Natural killer cell (primary cell): Measurements from ENCODE around the gene ZDHHC5. TPM values are rescaled to one million over a fixed set of nuclear protein-coding genes. Genes with fewer than 3 reads are reported as not detected.
A peak's percentile ranks its signal among the peaks of the same experiment; 100 is the strongest.

ENCODE experiments used
- ATAC-seq, 3 donors: fragments of 150-1000 bp in 2 of 3; fragments of 200-7000 bp in 1 of 3; cut with Tn5 transposase; 1 replicate in 1 of 3; 2 replicates in 2 of 3; pipeline ENCODE4 v1.10.0; 2021; ENCODE audit warnings: mild to moderate bottlenecking in 2 of 3, moderate library complexity in 2 of 3
- DNase-seq, 2 donors: peaks; one replicate each; pipeline versions ENCODE4 v3.0.0 to v3.0.0-alpha.2; 2013 to 2021; ENCODE audit warnings: mixed read lengths in 1 of 2
- H3K27ac ChIP-seq: one replicate; pipeline ENCODE4 v1.5.1; 2013; ENCODE audit warnings: mild to moderate bottlenecking, low read length
- H3K27me3 ChIP-seq: one replicate; pipeline ENCODE4 v1.6.1; 2013; ENCODE audit warnings: low read length; ENCODE audit not compliant: control insufficient read depth, insufficient read depth
- H3K36me3 ChIP-seq: one replicate; pipeline ENCODE4 v1.6.1; 2013; ENCODE audit warnings: low read length; ENCODE audit not compliant: control insufficient read depth, insufficient read depth
- H3K4me1 ChIP-seq: one replicate; pipeline ENCODE4 v1.6.1; 2013; ENCODE audit warnings: low read length; ENCODE audit not compliant: control insufficient read depth, insufficient read depth
- H3K4me3 ChIP-seq: one replicate; pipeline ENCODE4 v1.5.1; 2013; ENCODE audit warnings: low read length
- H3K9me3 ChIP-seq: one replicate; pipeline ENCODE4 v1.6.1; 2013; ENCODE audit warnings: low read length; ENCODE audit not compliant: control insufficient read depth, insufficient read depth
- H3K27ac Mint-ChIP-seq, 2 donors: one replicate each; pipeline ENCODE4 v1.8.0; 2022; ENCODE audit warnings: mild to moderate bottlenecking in 2 of 2, mixed read lengths in 2 of 2, moderate library complexity in 1 of 2
- H3K27me3 Mint-ChIP-seq, 2 donors: one replicate each; pipeline ENCODE4 v1.8.0; 2022; ENCODE audit warnings: low read depth in 2 of 2, mixed read lengths in 2 of 2
- H3K36me3 Mint-ChIP-seq: one replicate; pipeline ENCODE4 v1.8.0; 2022; ENCODE audit warnings: mixed read lengths
- H3K4me1 Mint-ChIP-seq, 2 donors: one replicate each; pipeline ENCODE4 v1.8.0; 2022; ENCODE audit warnings: mixed read lengths in 2 of 2
- H3K4me3 Mint-ChIP-seq: one replicate; pipeline ENCODE4 v1.8.0; 2022; ENCODE audit warnings: mild to moderate bottlenecking, moderate library complexity, mixed read lengths
- H3K9me3 Mint-ChIP-seq, 2 donors: one replicate each; pipeline ENCODE4 v1.8.0; 2022; ENCODE audit warnings: mixed read lengths in 2 of 2
- WGBS: methylation state at CpG from one replicate; pipeline ENCODE4 v1.1.7; 2013; ENCODE audit warnings: missing lambda C conversion rate; ENCODE audit not compliant: insufficient coverage; 5-methylcytosine and 5-hydroxymethylcytosine counted together
- intact Hi-C: fragments of 100-400 bp; cut with micrococcal nuclease; formaldehyde crosslinking; loops from one replicate; pipeline ENCODE4 v1.14.2; 2022
- total RNA-seq, 4 donors: library from RNA; stranded (reverse); fragments of 120-200 nt in 1 of 4; gene quantifications; one replicate each; pipeline versions ENCODE4 v1.2.3 to v1.2.4, GENCODE V29; 2013 to 2022
- TF ChIP-seq, protein P1 (sequence below): fragments of 200-600 bp; IDR thresholded peaks from one replicate; pipeline ENCODE4 v1.8.0; 2022; ENCODE audit warnings: antibody characterized with exemption

ZDHHC5 gene
- total RNA-seq, 3 donors from 2014 or later (not counting 1 experiment from before 2014, with no cell fraction given) = 46.1 to 64.0 (median 55.5) TPM

DNA sequence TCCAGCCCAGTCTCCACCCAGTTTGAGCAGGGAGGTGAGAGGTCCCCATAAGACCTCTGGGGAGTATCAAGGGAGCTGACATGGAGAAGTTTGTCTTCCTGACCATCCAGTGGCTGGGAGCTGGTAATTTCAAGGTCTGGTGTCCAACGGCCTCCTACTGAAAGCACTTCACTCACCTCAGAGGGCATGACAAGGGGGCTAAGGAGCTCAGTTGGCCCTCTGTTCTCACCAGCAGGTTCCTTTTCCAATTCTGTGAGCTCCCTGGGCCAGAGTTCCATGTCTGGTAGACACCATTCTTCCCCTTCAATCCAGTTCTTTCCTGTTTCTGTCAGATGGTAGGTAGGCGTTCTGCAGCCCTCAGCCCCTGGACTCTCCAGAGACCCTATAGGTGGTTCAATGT is 76.4 kb downstream of the ZDHHC5 start:
- Mint-ChIP-seq H3K36me3 (no peaks in the 10 kb centered on the region), H3K27me3 (no peaks in the 10 kb centered on the region), H3K9me3 (no peaks in the 10 kb centered on the region), H3K4me3 (no peak overlapping the region), H3K4me1 (peaks cover 18 to 36% of the 10 kb centered on the region in 2 donors), H3K27ac (peak overlapping the region; percentile 51 to 60)
- no peak for ATAC-seq
- no peak overlapping the region for H3K4me3 ChIP-seq
- intact Hi-C loops = no loop called here
- peaks cover 17% of the 10 kb centered on the region for H3K4me1 ChIP-seq
- H3K9me3 ChIP-seq = no peaks in the 10 kb centered on the region
- H3K27me3 ChIP-seq = no peaks in the 10 kb centered on the region
- 87% methylated on average over 2 of the region's 2 CpGs for WGBS
- no peak for DNase-seq
- H3K27ac ChIP-seq = no peak overlapping the region
- peaks cover 39% of the 10 kb centered on the region for H3K36me3 ChIP-seq
- TF ChIP-seq, protein P1, sequence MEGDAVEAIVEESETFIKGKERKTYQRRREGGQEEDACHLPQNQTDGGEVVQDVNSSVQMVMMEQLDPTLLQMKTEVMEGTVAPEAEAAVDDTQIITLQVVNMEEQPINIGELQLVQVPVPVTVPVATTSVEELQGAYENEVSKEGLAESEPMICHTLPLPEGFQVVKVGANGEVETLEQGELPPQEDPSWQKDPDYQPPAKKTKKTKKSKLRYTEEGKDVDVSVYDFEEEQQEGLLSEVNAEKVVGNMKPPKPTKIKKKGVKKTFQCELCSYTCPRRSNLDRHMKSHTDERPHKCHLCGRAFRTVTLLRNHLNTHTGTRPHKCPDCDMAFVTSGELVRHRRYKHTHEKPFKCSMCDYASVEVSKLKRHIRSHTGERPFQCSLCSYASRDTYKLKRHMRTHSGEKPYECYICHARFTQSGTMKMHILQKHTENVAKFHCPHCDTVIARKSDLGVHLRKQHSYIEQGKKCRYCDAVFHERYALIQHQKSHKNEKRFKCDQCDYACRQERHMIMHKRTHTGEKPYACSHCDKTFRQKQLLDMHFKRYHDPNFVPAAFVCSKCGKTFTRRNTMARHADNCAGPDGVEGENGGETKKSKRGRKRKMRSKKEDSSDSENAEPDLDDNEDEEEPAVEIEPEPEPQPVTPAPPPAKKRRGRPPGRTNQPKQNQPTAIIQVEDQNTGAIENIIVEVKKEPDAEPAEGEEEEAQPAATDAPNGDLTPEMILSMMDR = no peak

DNA sequence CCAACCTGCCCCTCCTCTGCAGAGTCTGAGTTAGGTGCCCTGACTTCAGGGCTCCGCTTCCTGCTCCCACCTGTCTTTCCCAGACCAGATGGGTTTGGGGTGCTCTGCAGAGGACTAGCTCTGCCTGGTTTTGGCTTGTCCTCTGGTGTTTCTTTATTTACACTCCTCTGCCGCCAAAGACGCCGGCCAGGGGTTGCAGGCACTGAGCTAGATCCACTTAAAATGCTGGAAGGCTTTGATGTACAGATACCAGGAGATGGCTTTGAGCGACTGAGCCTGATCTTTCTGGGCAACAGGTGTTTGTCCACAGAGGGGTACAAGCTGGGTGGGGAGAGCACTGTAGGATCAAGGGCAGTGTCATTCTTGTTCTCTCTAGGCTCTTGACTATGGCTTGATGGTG is 77.3 kb downstream of the ZDHHC5 start:
- no peak for ATAC-seq
- Mint-ChIP-seq H3K4me3 (no peak overlapping the region), H3K4me1 (peaks cover 18 to 36% of the 10 kb centered on the region in 2 donors), H3K27ac (peak overlapping the region; percentile 55 to 64), H3K36me3 (no peaks in the 10 kb centered on the region), H3K9me3 (no peaks in the 10 kb centered on the region), H3K27me3 (no peaks in the 10 kb centered on the region)
- 99% methylated on average over 5 of the region's 5 CpGs for WGBS
- TF ChIP-seq, protein P1 = no peak
- Histone ChIP-seq H3K4me1 (peaks cover 17% of the 10 kb centered on the region), H3K27me3 (no peaks in the 10 kb centered on the region), H3K9me3 (no peaks in the 10 kb centered on the region), H3K36me3 (peaks cover 39% of the 10 kb centered on the region), H3K4me3 (no peak overlapping the region), H3K27ac (no peak overlapping the region)
- intact Hi-C loops = no loop called here
- DNase-seq = no peak

DNA sequence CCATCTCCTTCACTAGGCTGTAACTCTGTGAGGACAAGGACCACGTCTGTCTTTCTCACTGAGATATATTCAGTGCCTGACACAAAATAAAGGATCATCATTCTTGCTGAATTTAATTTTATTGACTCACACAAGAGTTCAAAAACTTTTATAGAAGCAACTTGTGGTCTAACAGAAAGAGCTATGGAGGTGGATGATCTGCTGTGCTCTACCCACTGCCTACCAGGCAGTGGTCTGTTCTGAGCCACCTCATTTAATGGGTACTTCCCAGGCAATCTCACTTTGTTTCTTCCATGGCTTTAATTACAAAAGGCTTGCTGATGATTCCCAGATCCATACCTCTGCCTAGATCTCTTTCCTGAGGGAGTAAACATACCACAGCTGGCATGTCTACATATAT is 79.0 kb downstream of the ZDHHC5 start:
- H3K27ac Mint-ChIP-seq = peak overlapping the region; percentile 45 to 78
- intact Hi-C loops = no loop called here
- H3K36me3 ChIP-seq = peaks cover 39% of the 10 kb centered on the region
- no peaks in the 10 kb centered on the region for H3K27me3 ChIP-seq
- DNase-seq (no peak), ATAC-seq (no peak)
- no peaks in the 10 kb centered on the region for H3K9me3 Mint-ChIP-seq
- peaks cover 9 to 22% of the 10 kb centered on the region in 2 donors for H3K4me1 Mint-ChIP-seq
- H3K36me3 Mint-ChIP-seq = no peaks in the 10 kb centered on the region
- H3K4me3 Mint-ChIP-seq = no peak overlapping the region
- 100% methylated on average over 1 of the region's 1 CpG for WGBS
- TF ChIP-seq, protein P1 = no peak
- H3K27ac ChIP-seq = no peak overlapping the region
- peaks cover 13% of the 10 kb centered on the region for H3K4me1 ChIP-seq
- H3K27me3 Mint-ChIP-seq = no peaks in the 10 kb centered on the region
- H3K9me3 ChIP-seq = no peaks in the 10 kb centered on the region
- H3K4me3 ChIP-seq = no peak overlapping the region

Other genes starting within 250 kb of the ZDHHC5 start
- gene SLC43A3, start 241.0 kb upstream of the ZDHHC5 start, total RNA-seq = 10 to 100 TPM; 17.0 to 22.2 (median 20.7) TPM
- under 1 TPM; 0.38 to 0.61 (median 0.48) TPM for gene RTN4RL2, start 207.6 kb upstream of the ZDHHC5 start, total RNA-seq
- 10 to 100 TPM; 11.3 to 20.6 (median 13.9) TPM for gene SLC43A1, start 152.4 kb upstream of the ZDHHC5 start, total RNA-seq
- 10 to 100 TPM; 15.0 to 18.8 (median 17.1) TPM for gene TIMM10, start 137.4 kb upstream of the ZDHHC5 start, total RNA-seq
- gene SMTNL1, start 130.5 kb upstream of the ZDHHC5 start, total RNA-seq = not detected
- 100 to 1,000 TPM in 2 of 3 donors, 10 to 100 TPM in 1; 89.1 to 108 (median 103) TPM for gene UBE2L6, start 100.4 kb upstream of the ZDHHC5 start, total RNA-seq
- under 1 TPM in 1 of 3 donors, not detected in 2; 0.50 TPM for gene SERPING1, start 70.4 kb upstream of the ZDHHC5 start, total RNA-seq
- 1 to 10 TPM; 1.2 to 1.3 (median 1.2) TPM for gene YPEL4, start 18.2 kb upstream of the ZDHHC5 start, total RNA-seq
- gene CLP1, start 10.4 kb upstream of the ZDHHC5 start, total RNA-seq = 10 to 100 TPM; 18.5 to 23.1 (median 22.8) TPM
- gene MED19, start 44.1 kb downstream of the ZDHHC5 start, total RNA-seq = 10 to 100 TPM; 11.0 to 15.1 (median 13.3) TPM
- 10 to 100 TPM; 43.6 to 70.4 (median 45.7) TPM for gene TMX2, start 44.5 kb downstream of the ZDHHC5 start, total RNA-seq
- 10 to 100 TPM; 55.3 to 83.3 (median 61.0) TPM for gene SELENOH, start 73.4 kb downstream of the ZDHHC5 start, total RNA-seq
- not detected for gene BTBD18, start 83.7 kb downstream of the ZDHHC5 start, total RNA-seq
- 10 to 100 TPM; 17.1 to 17.7 (median 17.3) TPM for gene CTNND1, start 93.7 kb downstream of the ZDHHC5 start, total RNA-seq